ENCODE data around the gene BEX2.

Gene BEX2

GRCh38 chrX:103304705-103305104, 6.1 kb downstream of the BEX2 start:
- no peak for TF ChIP-seq YY1 (IDR thresholded peaks at IDR 0.05; ENCODE audit: low read depth)
- no peak for TF ChIP-seq REST (IDR thresholded peaks at IDR 0.05; ENCODE audit: low read depth)
- TF ChIP-seq TAF1 (IDR thresholded peaks at IDR 0.05; ENCODE audit: low read depth): no peak
- TF ChIP-seq, protein P1, sequence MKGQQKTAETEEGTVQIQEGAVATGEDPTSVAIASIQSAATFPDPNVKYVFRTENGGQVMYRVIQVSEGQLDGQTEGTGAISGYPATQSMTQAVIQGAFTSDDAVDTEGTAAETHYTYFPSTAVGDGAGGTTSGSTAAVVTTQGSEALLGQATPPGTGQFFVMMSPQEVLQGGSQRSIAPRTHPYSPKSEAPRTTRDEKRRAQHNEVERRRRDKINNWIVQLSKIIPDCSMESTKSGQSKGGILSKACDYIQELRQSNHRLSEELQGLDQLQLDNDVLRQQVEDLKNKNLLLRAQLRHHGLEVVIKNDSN (IDR thresholded peaks at IDR 0.05): no peak
- no peak for TF ChIP-seq NFIC (IDR thresholded peaks at IDR 0.05)
- TF ChIP-seq TEAD4 (IDR thresholded peaks at IDR 0.05): no peak
- no peak for TF ChIP-seq MAX (IDR thresholded peaks at IDR 0.05)
- TF ChIP-seq CREB1 (IDR thresholded peaks at IDR 0.05; ENCODE audit: low read depth): no peak
- TF ChIP-seq ZBTB7A (IDR thresholded peaks at IDR 0.05; ENCODE audit: low read depth): no peak
- no peak for TF ChIP-seq TCF12 (IDR thresholded peaks at IDR 0.05; ENCODE audit: low read depth)
- TF ChIP-seq RAD21 (IDR thresholded peaks at IDR 0.05; ENCODE audit: low read depth): no peak
- no peak for TF ChIP-seq CEBPB (IDR thresholded peaks at IDR 0.05)

DNA sequence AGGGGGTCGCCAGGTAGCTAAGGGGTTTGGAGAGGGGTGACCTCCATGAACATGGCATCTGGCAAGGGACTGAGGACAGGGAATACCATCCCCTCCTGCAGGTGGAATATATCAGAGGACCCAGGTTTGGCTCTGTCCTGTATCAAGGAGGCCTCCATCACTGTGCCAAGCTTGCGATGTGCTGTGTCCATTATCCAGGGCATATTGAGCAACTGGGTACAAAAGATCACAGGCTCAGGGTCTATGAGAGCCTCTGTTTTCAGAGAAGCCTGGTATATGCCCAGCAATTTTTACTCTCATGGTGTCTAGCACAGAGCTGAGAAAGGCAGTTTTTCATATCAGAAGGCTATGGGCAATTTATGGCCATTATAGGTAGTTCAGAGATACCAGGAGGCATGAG, 17.7 kb downstream of the BEX2 start:
- TF ChIP-seq EP300 (IDR thresholded peaks at IDR 0.05; ENCODE audit: borderline replicate concordance) (no peak), YY1 (IDR thresholded peaks at IDR 0.05; ENCODE audit: low read depth) (no peak), TEAD4 (IDR thresholded peaks at IDR 0.05) (no peak), RAD21 (IDR thresholded peaks at IDR 0.05; ENCODE audit: low read depth) (no peak), ZBTB7A (IDR thresholded peaks at IDR 0.05; ENCODE audit: low read depth) (no peak), TAF1 (IDR thresholded peaks at IDR 0.05; ENCODE audit: low read depth) (no peak), CEBPB (IDR thresholded peaks at IDR 0.05) (no peak), TCF12 (IDR thresholded peaks at IDR 0.05; ENCODE audit: low read depth) (no peak), FOXM1 (IDR thresholded peaks at IDR 0.05; ENCODE audit: borderline replicate concordance, low read depth) (no peak), NFIC (IDR thresholded peaks at IDR 0.05) (no peak), REST (IDR thresholded peaks at IDR 0.05; ENCODE audit: low read depth) (no peak), MAX (IDR thresholded peaks at IDR 0.05) (no peak)
- TF ChIP-seq, protein P1 (IDR thresholded peaks at IDR 0.05): no peak

- TF ChIP-seq RAD21 (IDR thresholded peaks at IDR 0.05; ENCODE audit: low read depth): no peak
- TF ChIP-seq TCF12 (IDR thresholded peaks at IDR 0.05; ENCODE audit: low read depth): no peak
- no peak for TF ChIP-seq MAX (IDR thresholded peaks at IDR 0.05)
- TF ChIP-seq TAF1 (IDR thresholded peaks at IDR 0.05; ENCODE audit: low read depth): no peak
- no peak for TF ChIP-seq EGR1 (IDR thresholded peaks at IDR 0.05)
- no peak for TF ChIP-seq REST (IDR thresholded peaks at IDR 0.05; ENCODE audit: low read depth)
- TF ChIP-seq, protein P1 (IDR thresholded peaks at IDR 0.05): no peak
- no peak for TF ChIP-seq FOXM1 (IDR thresholded peaks at IDR 0.05; ENCODE audit: borderline replicate concordance, low read depth)
- no peak for TF ChIP-seq CREB1 (IDR thresholded peaks at IDR 0.05; ENCODE audit: low read depth)
- TF ChIP-seq NFIC (IDR thresholded peaks at IDR 0.05): no peak
- TF ChIP-seq CEBPB (IDR thresholded peaks at IDR 0.05): no peak
- no peak for TF ChIP-seq EP300 (IDR thresholded peaks at IDR 0.05; ENCODE audit: borderline replicate concordance)
- no peak for TF ChIP-seq TEAD4 (IDR thresholded peaks at IDR 0.05)
- no peak for TF ChIP-seq ZBTB7A (IDR thresholded peaks at IDR 0.05; ENCODE audit: low read depth)
- TF ChIP-seq YY1 (IDR thresholded peaks at IDR 0.05; ENCODE audit: low read depth): no peak
Observed at GRCh38 chrX:103279624-103280023, 31.2 kb downstream of the BEX2 start.

- TF ChIP-seq TCF12 (IDR thresholded peaks at IDR 0.05; ENCODE audit: low read depth) (no peak), MAX (IDR thresholded peaks at IDR 0.05) (no peak), REST (IDR thresholded peaks at IDR 0.05; ENCODE audit: low read depth) (no peak), YY1 (IDR thresholded peaks at IDR 0.05; ENCODE audit: low read depth) (no peak), RAD21 (IDR thresholded peaks at IDR 0.05; ENCODE audit: low read depth) (no peak), EP300 (IDR thresholded peaks at IDR 0.05; ENCODE audit: borderline replicate concordance) (no peak), CREB1 (IDR thresholded peaks at IDR 0.05; ENCODE audit: low read depth) (no peak), CEBPB (IDR thresholded peaks at IDR 0.05) (no peak), ZBTB7A (IDR thresholded peaks at IDR 0.05; ENCODE audit: low read depth) (no peak), NFIC (IDR thresholded peaks at IDR 0.05) (no peak), FOXM1 (IDR thresholded peaks at IDR 0.05; ENCODE audit: borderline replicate concordance, low read depth) (no peak), EGR1 (IDR thresholded peaks at IDR 0.05) (no peak), TAF1 (IDR thresholded peaks at IDR 0.05; ENCODE audit: low read depth) (no peak)
- TF ChIP-seq, protein P1 (IDR thresholded peaks at IDR 0.05): no peak
Observed at GRCh38 chrX:103276581-103277002, 34.2 kb downstream of the BEX2 start, which contains the start of gene TCEAL5. TSS of gene TCEAL5 (minus strand) at chrX:103276750. CDS start at chrX:103274563, 2,187 bp downstream.
